ENCODE data around the gene POLR3GL.

- TF ChIP-seq CTCF (IDR thresholded peaks at IDR 0.05) (no peak), POLR2A (IDR thresholded peaks at IDR 0.05) (peak; percentile 89 to 98)
Measured at GRCh38 chr1:145957443-145958319, 6.8 kb upstream of the POLR3GL start, which contains the start of gene LIX1L.
